Keratinocyte (primary cell): ENCODE results near the gene ZKSCAN1. TPM values are rescaled to one million over a fixed set of nuclear protein-coding genes. Genes with fewer than 3 reads are reported as not detected.

Experiments
- DNase-seq: peaks from one replicate; pipeline ENCODE4 v3.0.0-alpha.2; 2011; ENCODE audit warnings: low read depth, missing footprints, low spot score
- FAIRE-seq: peaks from 2 replicates; lab custom pipeline; 2011; peaks lifted over from hg19 to GRCh38; lab: Jason Lieb, UNC
- H2AFZ ChIP-seq: 2 replicates; pipeline ENCODE4 v1.6.0; 2012; ENCODE audit warnings: low read length, control low read depth, inconsistent platforms; ENCODE audit not compliant: control insufficient read depth
- H3K27ac ChIP-seq: 2 replicates; pipeline ENCODE4 v1.5.1; 2011; ENCODE audit warnings: low read length; ENCODE audit not compliant: control insufficient read depth, insufficient read depth
- H3K27me3 ChIP-seq: 3 replicates; pipeline ENCODE4 v1.6.0; 2011; ENCODE audit warnings: low read length; ENCODE audit not compliant: control insufficient read depth, insufficient read depth; ENCODE audit errors: extremely low read depth
- H3K36me3 ChIP-seq, 2 experiments: 2 replicates in 1 of 2; 3 replicates in 1 of 2; pipeline ENCODE4 v1.5.1; 2011; ENCODE audit warnings: low read length in 2 of 2, mild to moderate bottlenecking in 1 of 2; ENCODE audit not compliant: control insufficient read depth in 2 of 2, insufficient read depth in 2 of 2; ENCODE audit errors: extremely low read depth in 1 of 2
- H3K4me1 ChIP-seq: 3 replicates; pipeline ENCODE4 v1.5.1; 2011; ENCODE audit warnings: low read length; ENCODE audit not compliant: control insufficient read depth, insufficient read depth; ENCODE audit errors: extremely low read depth
- H3K4me2 ChIP-seq: 3 replicates; pipeline ENCODE4 v1.6.0; 2011; ENCODE audit warnings: low read depth, low read length; ENCODE audit not compliant: control insufficient read depth, insufficient read depth; ENCODE audit errors: extremely low read depth
- H3K4me3 ChIP-seq, 3 experiments: fragments of 200-600 bp in 1 of 3; sonication (generic) in 1 of 3; 2 replicates in 2 of 3; 3 replicates in 1 of 3; pipeline ENCODE4 v1.5.1; 2011 to 2016; ENCODE audit warnings: low read length in 3 of 3, mild to moderate bottlenecking in 3 of 3, control low read depth in 2 of 3, inconsistent platforms in 1 of 3, low read depth in 1 of 3, mixed read lengths in 1 of 3, mixed run types in 1 of 3, moderate library complexity in 1 of 3; ENCODE audit not compliant: control insufficient read depth in 2 of 3, insufficient read depth in 2 of 3; ENCODE audit errors: extremely low read depth in 1 of 3
- H3K79me2 ChIP-seq: 2 replicates; pipeline ENCODE4 v1.6.0; 2012; ENCODE audit warnings: low read length; ENCODE audit not compliant: control insufficient read depth, insufficient read depth
- H3K9ac ChIP-seq: 3 replicates; pipeline ENCODE4 v1.6.0; 2011; ENCODE audit warnings: low read length; ENCODE audit not compliant: control insufficient read depth, insufficient read depth; ENCODE audit errors: extremely low read depth
- H3K9me1 ChIP-seq: 3 replicates; pipeline ENCODE4 v1.6.0; 2011; ENCODE audit warnings: low read length; ENCODE audit not compliant: control insufficient read depth, insufficient read depth; ENCODE audit errors: extremely low read depth
- H3K9me3 ChIP-seq: 2 replicates; pipeline ENCODE4 v1.5.1; 2012; ENCODE audit warnings: low read depth, low read length; ENCODE audit not compliant: control insufficient read depth
- H4K20me1 ChIP-seq: 3 replicates; pipeline ENCODE4 v1.6.0; 2011; ENCODE audit warnings: low read length; ENCODE audit not compliant: control insufficient read depth, insufficient read depth; ENCODE audit errors: extremely low read depth
- EZH2 ChIP-seq: IDR thresholded peaks from one replicate; pipeline ENCODE4 v1.6.1; 2012; ENCODE audit warnings: inconsistent platforms, mild to moderate bottlenecking, low read length, moderate library complexity
- dilution Hi-C: fragments of 300-500 bp; cut with MboI; formaldehyde crosslinking; loops from one replicate; pipeline ENCODE4 v1.7.0; 2020; ENCODE audit warnings: low sequenced_read_pairs; ENCODE audit not compliant: extremely low pct_ligation_motif_present
- polyA plus RNA-seq, 5 experiments: library from polyadenylated mRNA; depleted of rRNA in 3 of 5; stranded (reverse) in 3 of 5; stranded (forward) in 1 of 5; unstranded in 1 of 5; fragments of >200 nt; gene quantifications; 1 replicate in 1 of 5; 2 replicates in 3 of 5; 3 replicates in 1 of 5; pipeline versions ENCODE4 v1.2.1 to v1.2.3, GENCODE V29; 2011 to 2012; ENCODE audit warnings: missing spikeins in 2 of 5, low read depth in 1 of 5, low replicate concordance in 1 of 5
- TF ChIP-seq, protein P1 (sequence below), 3 experiments: IDR thresholded peaks in 1 of 3; conservative IDR thresholded peaks in 1 of 3; optimal IDR thresholded peaks in 1 of 3; 2 replicates in 2 of 3; 3 replicates in 1 of 3; pipeline versions ENCODE3 to v1.5.1; 2011; ENCODE audit warnings: low read length in 3 of 3, mild to moderate bottlenecking in 3 of 3, moderate library complexity in 2 of 3, control low read depth in 1 of 3, inconsistent platforms in 1 of 3; ENCODE audit not compliant: insufficient read depth in 2 of 3; ENCODE audit errors: extremely low read depth in 1 of 3

The ZKSCAN1 gene
- polyA plus RNA-seq, 1 donor (not counting 4 experiments of a cell fraction or from before 2014, with no cell fraction given): 24.7 TPM

DNA sequence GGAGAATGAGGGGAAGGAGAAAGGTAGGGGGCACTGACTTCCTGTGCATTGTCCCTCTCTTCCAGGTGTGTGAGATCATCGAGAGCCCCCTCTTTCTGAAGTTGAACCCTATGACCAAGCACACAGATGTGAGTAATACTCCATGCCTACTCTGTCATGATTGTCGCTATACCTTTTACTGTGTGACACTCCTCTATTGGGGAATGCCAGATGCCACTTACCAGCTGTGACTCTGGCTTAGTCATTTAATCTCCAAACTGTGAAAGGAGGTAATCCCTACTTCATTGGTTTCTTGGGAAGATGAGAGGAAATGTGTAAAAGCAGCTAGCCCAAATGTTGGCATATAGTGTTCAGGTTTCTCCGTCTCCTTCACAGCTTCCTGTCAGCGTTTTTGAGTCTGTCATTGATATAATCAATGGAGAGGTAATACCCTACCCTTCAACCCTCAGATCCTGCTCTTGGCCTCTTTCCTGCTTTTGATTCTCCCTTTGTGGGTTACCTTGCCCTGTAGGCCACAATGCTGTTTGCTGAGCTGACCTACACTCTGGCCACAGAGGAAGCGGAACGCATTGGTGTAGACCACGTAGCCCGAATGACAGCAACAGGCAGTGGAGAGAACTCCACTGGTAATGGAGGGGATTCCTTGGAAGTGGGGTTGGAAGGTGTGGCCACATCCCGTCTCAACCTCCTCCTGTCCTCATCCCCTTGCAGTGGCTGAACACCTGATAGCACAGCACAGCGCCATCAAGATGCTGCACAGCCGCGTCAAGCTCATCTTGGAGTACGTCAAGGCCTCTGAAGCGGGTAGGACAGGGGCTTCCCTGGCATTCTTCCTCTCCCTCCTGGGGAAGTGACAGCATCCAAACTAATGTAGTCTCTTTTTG, 75.4 kb downstream of the ZKSCAN1 start:
- H3K4me1 ChIP-seq: peaks cover 27% of the 10 kb centered on the region
- H3K36me3 ChIP-seq: peaks cover 35 to 49% of the 10 kb centered on the region in 2 experiments
- H2AFZ ChIP-seq: no peak overlapping the region
- H3K9ac ChIP-seq: no peak overlapping the region
- no peaks in the 10 kb centered on the region for H3K9me1 ChIP-seq
- TF ChIP-seq, protein P1, sequence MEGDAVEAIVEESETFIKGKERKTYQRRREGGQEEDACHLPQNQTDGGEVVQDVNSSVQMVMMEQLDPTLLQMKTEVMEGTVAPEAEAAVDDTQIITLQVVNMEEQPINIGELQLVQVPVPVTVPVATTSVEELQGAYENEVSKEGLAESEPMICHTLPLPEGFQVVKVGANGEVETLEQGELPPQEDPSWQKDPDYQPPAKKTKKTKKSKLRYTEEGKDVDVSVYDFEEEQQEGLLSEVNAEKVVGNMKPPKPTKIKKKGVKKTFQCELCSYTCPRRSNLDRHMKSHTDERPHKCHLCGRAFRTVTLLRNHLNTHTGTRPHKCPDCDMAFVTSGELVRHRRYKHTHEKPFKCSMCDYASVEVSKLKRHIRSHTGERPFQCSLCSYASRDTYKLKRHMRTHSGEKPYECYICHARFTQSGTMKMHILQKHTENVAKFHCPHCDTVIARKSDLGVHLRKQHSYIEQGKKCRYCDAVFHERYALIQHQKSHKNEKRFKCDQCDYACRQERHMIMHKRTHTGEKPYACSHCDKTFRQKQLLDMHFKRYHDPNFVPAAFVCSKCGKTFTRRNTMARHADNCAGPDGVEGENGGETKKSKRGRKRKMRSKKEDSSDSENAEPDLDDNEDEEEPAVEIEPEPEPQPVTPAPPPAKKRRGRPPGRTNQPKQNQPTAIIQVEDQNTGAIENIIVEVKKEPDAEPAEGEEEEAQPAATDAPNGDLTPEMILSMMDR (optimal IDR thresholded peaks at IDR 0.05 in 1 of 3, IDR thresholded peaks at IDR 0.05 in 1 of 3, conservative IDR thresholded peaks at IDR 0.05 in 1 of 3; ENCODE audit: extremely low read depth in 1 of 3, insufficient read depth in 2 of 3, low read length in 3 of 3): no peak
- no peak for TF ChIP-seq EZH2
- no peaks in the 10 kb centered on the region for H3K9me3 ChIP-seq
- no peak overlapping the region for H3K27ac ChIP-seq
- dilution Hi-C loops: no loop called here
- H3K4me2 ChIP-seq: no peak overlapping the region
- no peaks in the 10 kb centered on the region for H3K27me3 ChIP-seq
- no peak overlapping the region for H3K4me3 ChIP-seq
- FAIRE-seq: no peak
- DNase-seq: no peak
- no peaks in the 10 kb centered on the region for H4K20me1 ChIP-seq
- peaks cover 19% of the 10 kb centered on the region for H3K79me2 ChIP-seq

Other genes with a start within 250 kb of the ZKSCAN1 start
- not detected in 3 replicates for gene CYP3A4, start 231.4 kb upstream of the ZKSCAN1 start, polyA plus RNA-seq
- gene CYP3A43, start 187.6 kb upstream of the ZKSCAN1 start, polyA plus RNA-seq: not detected in 3 replicates
- 0.09 TPM in 1 of 3 replicates, not detected in the others for gene OR2AE1, start 138.6 kb upstream of the ZKSCAN1 start, polyA plus RNA-seq
- gene TRIM4, start 96.1 kb upstream of the ZKSCAN1 start, polyA plus RNA-seq: 17.9 to 25.5 TPM (median 19.7 TPM) in 3 replicates
- not detected in 3 replicates for gene GJC3, start 86.0 kb upstream of the ZKSCAN1 start, polyA plus RNA-seq
- gene AZGP1, start 39.6 kb upstream of the ZKSCAN1 start, polyA plus RNA-seq: 0.14 to 1.3 TPM (median 1.3 TPM) in 3 replicates
- 11.2 to 12.9 TPM (median 12.6 TPM) in 3 replicates for gene ZSCAN21, start 34.2 kb downstream of the ZKSCAN1 start, polyA plus RNA-seq
- 16.6 to 17.7 TPM (median 16.8 TPM) in 3 replicates for gene ZNF3, start 66.1 kb downstream of the ZKSCAN1 start, polyA plus RNA-seq
- 144 to 184 TPM (median 171 TPM) in 3 replicates for gene COPS6, start 73.4 kb downstream of the ZKSCAN1 start, polyA plus RNA-seq
- gene MCM7, start 85.8 kb downstream of the ZKSCAN1 start, polyA plus RNA-seq: 23.7 to 60.0 TPM (median 46.8 TPM) in 3 replicates
- 13.7 to 15.2 TPM (median 14.2 TPM) in 3 replicates for gene AP4M1, start 86.0 kb downstream of the ZKSCAN1 start, polyA plus RNA-seq
- 4.5 to 11.7 TPM (median 7.6 TPM) in 3 replicates for gene TAF6, start 103.8 kb downstream of the ZKSCAN1 start, polyA plus RNA-seq
- 7.7 to 9.9 TPM (median 9.8 TPM) in 3 replicates for gene CNPY4, start 104.0 kb downstream of the ZKSCAN1 start, polyA plus RNA-seq
- 0.21 to 0.50 TPM (median 0.46 TPM) in 3 replicates for gene MBLAC1, start 111.4 kb downstream of the ZKSCAN1 start, polyA plus RNA-seq
- gene LAMTOR4, start 133.3 kb downstream of the ZKSCAN1 start, polyA plus RNA-seq: 99.2 to 151 TPM (median 115 TPM) in 3 replicates
- gene TRAPPC14, start 143.1 kb downstream of the ZKSCAN1 start, polyA plus RNA-seq: 3.1 to 4.7 TPM (median 4.4 TPM) in 3 replicates
- gene GAL3ST4, start 153.0 kb downstream of the ZKSCAN1 start, polyA plus RNA-seq: 1.5 to 2.7 TPM (median 1.5 TPM) in 3 replicates
- 0.55 to 0.81 TPM (median 0.61 TPM) in 3 replicates for gene GPC2, start 161.8 kb downstream of the ZKSCAN1 start, polyA plus RNA-seq
- gene STAG3, start 162.3 kb downstream of the ZKSCAN1 start, polyA plus RNA-seq: 0.10 to 0.28 TPM (median 0.15 TPM) in 3 replicates
- 0.31 to 0.41 TPM (median 0.36 TPM) in 3 replicates for gene PVRIG, start 204.4 kb downstream of the ZKSCAN1 start, polyA plus RNA-seq